PC-3 (cell line): ENCODE results near the gene GDAP1L1.

ENCODE experiments used
- EZH2 ChIP-seq: fragments of 300-600 bp; sonication (generic); IDR thresholded peaks from one replicate; pipeline ENCODE4 v1.6.1; 2017; ENCODE audit warnings: antibody characterized with exemption, mild to moderate bottlenecking, low read length; ENCODE audit not compliant: unreplicated experiment
- EZH2phosphoT487 ChIP-seq: fragments of 300-600 bp; sonication (generic); IDR thresholded peaks from 2 replicates; pipeline ENCODE4 v1.6.1; 2018; ENCODE audit warnings: mild to moderate bottlenecking, antibody characterized with exemption, low read length, borderline replicate concordance
- TF ChIP-seq, protein P1 (sequence below): fragments of 300-600 bp; sonication (generic); conservative IDR thresholded peaks from 2 replicates; pipeline ENCODE4 v1.5.1; 2017; ENCODE audit warnings: antibody characterized with exemption, low read depth, mild to moderate bottlenecking, low read length

DNA sequence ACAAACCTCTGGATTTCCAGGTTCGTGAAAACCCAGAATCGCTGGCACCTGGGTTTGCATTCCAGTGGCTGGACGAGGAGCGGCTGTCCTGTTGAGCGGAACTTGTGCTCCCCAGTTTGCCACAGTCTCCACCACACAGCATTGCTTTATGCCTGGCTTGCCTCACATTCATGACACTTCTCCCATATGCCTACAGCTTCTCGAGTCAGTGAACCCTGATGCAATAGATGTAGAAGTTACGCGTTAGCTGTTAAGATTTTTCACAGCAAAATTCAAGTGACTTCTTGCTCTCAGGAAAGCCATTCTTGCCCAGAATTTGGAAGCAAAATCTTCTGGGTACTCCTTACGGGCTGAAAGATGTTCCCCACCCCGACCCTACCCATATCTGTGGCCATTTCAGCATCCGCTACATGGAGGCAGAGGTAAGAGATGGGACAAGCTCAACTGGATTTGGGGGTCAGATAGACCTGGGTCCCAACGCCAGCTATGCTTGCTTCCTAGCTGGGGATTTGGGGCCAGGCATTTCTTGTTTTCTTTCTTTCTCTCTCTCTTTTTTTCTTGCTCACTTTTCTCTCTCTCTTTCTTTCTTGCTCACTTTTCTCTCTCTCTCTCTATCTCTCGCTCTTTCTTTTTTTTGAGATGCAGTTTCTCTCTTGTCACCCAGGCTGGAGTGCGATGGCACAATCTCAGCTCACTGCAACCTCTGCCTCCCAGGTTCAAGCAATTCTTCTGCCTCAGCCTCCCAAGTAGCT, 12.4 kb upstream of the GDAP1L1 start:
- TF ChIP-seq EZH2phosphoT487 (no peak), EZH2 (no peak)
- TF ChIP-seq, protein P1, sequence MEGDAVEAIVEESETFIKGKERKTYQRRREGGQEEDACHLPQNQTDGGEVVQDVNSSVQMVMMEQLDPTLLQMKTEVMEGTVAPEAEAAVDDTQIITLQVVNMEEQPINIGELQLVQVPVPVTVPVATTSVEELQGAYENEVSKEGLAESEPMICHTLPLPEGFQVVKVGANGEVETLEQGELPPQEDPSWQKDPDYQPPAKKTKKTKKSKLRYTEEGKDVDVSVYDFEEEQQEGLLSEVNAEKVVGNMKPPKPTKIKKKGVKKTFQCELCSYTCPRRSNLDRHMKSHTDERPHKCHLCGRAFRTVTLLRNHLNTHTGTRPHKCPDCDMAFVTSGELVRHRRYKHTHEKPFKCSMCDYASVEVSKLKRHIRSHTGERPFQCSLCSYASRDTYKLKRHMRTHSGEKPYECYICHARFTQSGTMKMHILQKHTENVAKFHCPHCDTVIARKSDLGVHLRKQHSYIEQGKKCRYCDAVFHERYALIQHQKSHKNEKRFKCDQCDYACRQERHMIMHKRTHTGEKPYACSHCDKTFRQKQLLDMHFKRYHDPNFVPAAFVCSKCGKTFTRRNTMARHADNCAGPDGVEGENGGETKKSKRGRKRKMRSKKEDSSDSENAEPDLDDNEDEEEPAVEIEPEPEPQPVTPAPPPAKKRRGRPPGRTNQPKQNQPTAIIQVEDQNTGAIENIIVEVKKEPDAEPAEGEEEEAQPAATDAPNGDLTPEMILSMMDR: no peak
